ENCODE data around the gene SLC26A2.
"Not testable (repeated sequence)": the region's sequence is repeated elsewhere in the genome, so short reads cannot be mapped to it uniquely, and the experiment has no call there.

The SLC26A2 gene

GRCh38 chr5:150006318-150006717 lies 45.8 kb downstream of the SLC26A2 start:
- no peak for DNase-seq (ENCODE audit: low spot score)

DNA sequence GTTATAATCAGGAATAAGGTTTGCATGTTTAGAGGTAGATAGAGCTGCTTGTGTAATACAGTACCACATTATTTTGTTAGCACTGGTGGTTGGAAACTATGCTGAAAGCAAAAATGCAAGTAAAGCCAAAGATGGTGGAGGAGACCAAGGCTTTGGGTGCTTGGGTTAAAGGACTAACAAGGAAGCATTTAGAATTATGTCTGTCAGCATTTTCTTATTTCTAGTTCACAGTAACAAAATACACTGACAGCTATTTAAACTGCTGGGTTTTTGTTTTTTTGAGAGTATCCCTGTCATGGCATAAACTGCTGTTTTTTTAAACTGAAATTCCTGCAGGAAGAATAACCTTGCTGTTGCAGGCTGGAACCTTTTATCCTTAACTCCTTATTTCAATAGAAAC lies 46.5 kb downstream of the SLC26A2 start:
- no peak for DNase-seq (ENCODE audit: low spot score)

DNA sequence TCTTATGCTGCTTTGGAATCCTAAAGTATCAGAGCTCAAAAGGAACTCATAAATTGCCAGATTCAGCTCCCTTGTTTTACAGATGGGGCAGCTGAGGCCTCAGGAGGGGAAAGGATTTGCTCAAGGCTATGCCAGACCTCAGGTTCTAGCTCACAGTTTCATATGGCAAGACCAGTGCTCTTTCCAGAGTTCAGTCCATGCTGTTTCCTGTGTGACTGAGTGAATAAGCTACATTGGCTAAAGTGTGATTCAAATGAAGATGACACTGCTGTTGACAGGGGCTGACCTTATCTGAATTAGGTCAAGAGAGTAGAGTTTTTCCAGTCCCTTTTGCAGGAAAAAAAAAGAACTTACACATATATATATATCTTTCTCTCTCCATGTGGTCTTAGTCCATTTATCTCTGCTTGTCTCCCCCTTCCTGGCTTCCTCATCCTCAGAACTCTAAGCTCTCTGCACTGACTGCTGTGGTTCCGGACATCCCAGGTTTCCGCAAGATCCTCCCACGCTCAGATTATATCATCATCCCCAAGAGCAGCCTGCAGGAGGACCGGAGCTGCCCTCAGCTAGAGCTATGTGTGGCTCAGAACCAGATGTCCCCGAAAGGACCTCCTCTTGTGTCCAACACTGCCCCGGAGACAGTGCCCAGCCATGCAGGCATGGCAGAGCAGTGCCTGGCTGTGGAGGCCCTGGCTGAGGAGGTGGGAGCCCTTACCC lies 49.3 kb downstream of the SLC26A2 start:
- DNase-seq (ENCODE audit: low spot score): no peak

GRCh38 chr5:150013931-150014330 lies 53.4 kb downstream of the SLC26A2 start:
- no peak for DNase-seq (ENCODE audit: low spot score)

DNA sequence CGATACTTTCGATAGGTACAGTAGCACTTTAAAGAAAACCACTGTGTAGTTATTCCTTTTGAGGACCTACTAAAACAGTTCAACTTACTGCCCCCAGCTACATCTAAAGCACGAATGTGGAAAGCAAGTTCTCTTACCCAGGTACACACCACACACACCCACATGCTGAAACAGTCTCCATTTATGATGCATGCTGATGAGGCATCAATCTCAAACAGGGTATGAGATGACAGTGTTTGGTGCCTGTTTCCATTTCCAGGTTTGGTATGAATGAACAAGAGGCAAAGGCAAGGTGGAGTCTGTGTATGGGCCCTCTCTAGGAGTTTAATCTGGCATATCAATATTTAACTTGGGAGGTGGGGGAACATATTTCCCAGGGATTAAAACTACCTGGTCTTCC lies 53.9 kb downstream of the SLC26A2 start:
- no peak for DNase-seq (ENCODE audit: low spot score)

DNA sequence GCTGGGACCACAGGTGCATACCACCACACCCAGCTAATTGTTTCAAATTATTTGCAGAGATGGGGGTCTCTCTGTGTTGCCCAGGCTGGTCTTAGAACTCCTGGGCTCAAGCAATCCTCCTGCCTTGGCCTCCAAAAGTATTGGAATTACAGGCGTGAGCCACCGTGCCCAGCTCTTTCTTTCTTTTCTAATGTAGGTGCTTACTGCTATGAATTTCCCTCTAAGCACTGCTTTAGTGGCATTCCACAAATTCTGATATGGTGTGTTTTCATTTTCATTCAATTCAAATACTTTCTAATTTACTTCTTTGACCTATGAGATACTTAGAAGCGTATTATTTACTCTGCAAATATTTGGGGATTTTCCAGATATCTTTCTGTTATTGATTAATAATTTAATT lies 54.9 kb downstream of the SLC26A2 start:
- DNase-seq (ENCODE audit: low spot score): no peak

DNA sequence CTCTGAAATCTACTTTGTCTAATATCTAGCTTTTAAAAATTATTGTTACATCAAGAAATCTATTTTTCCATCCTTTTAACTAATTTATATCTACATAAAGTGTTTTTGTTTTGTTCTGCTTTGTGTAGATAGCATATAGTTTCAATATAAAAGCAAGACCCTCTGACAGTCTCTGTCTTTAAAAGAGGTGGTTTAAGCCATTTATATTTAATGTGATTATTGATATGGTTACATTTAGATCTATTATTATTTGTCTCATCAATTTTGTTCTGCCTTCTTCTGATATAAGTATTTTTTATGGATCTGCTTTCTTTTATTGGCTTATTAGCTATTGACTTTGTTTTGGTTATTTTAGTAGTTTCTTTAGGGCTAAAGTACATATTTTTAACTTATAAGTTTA lies 56.0 kb downstream of the SLC26A2 start:
- DNase-seq (ENCODE audit: low spot score): no peak

DNA sequence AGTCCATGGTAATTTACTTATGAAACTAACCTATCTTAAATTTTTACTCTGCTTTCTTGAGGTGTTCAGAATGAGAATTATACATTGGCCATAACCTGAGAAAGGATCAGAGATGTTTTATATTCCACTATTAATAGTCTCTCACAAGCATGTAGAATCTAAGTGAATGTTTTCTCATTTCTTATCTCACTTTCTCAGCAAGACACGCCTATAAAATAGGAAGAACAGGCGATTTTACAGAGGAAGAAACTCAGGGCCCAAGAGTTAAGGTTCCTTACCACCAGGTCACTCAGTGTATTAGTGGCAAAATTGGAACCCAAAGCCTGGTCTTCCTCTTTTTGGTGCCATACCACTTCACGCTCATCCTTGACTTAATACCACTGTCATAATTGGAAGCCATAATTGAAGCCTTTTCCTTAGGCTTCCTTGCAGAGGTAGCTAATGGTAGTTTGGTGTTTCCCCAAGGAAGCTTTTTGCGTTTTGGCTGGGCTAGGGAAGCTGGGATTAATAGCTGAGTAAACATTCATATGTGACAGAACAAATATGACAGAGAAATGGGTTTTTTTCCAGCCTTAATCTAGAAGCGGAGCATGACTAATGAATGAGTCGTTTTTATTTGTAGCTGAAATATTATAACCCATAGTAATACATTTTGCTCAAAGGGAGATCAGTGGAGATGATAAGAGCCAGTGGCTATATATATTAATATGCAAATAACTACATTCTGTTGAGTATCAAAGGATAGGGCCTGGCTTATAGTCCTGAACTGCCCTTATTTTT lies 56.9 kb downstream of the SLC26A2 start:
- peak; percentile 42 for DNase-seq (ENCODE audit: low spot score)

DNA sequence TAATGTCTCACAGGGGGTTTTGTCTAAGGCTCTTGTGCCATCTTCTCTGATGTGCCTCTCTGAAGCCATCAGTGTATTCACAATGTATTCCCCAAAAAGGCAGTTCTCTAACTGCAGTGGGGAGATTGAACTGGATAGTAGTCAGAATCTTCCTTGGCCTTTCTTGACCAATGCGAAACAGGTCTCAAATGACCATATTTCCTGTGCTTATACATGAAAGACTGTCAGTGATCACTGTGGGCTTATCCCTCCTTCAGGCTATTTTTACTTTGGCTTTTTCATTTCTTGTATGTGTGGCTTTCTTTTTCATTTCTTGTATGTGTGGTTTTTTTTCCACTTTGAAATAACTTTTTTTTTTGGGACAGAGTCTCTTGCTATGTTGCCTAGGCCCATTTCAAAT lies 59.7 kb downstream of the SLC26A2 start:
- no peak for DNase-seq (ENCODE audit: low spot score)

DNA sequence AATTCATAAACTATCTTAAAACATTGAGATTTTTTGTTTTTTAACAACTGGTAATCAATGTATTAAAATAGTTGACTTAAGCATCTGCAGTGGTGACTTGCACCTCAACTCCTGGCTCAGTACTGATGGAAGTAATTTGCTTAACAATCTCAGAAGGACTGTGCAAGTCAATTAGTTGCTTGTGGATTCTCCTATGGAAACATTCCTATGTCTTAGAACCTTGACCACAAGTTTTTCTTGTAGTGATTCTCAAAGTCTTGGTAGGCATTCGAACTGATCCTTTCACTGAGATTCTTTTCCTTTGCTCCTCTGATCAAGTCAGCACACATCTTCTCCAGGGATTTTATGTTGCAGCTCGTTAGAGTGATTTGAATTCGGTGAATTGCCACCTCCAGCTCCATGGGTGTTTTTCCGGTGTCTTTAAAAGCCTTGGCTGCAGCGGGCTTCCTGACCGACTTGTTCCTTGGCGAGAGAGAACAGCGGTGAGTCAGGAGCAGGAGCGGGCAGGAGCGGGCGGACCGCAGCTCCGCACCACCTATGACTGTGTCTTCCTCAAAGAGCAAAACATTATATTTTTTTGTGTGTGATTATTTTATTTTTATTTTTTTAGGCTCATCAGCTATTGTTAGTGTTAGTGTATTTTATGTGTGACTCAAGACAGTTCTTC lies 61.1 kb downstream of the SLC26A2 start:
- DNase-seq (ENCODE audit: low spot score): peak; percentile 42

GRCh38 chr5:150022158-150022531 lies 61.6 kb downstream of the SLC26A2 start:
- DNase-seq (ENCODE audit: low spot score): peak; percentile 73

DNA sequence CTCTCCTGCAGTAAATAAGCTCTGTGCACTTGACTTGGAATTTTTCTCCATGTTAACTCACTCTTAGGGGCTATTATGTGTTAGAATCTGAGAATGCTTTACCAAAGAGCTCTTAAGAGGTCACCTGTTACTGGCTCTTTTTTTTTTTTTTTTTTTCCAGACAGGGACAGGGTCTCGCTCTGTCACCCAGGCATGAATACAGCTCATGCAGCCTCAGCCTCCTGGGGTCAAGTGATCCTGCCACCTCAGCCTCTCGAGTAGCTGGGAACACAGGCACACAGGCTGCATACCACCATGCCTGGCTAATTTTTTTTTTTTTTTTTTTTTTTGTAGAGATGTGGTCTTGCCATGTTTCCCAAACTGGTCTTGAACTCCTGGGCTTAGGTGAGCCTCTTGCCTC lies 62.1 kb downstream of the SLC26A2 start:
- no peak for DNase-seq (ENCODE audit: low spot score)

DNA sequence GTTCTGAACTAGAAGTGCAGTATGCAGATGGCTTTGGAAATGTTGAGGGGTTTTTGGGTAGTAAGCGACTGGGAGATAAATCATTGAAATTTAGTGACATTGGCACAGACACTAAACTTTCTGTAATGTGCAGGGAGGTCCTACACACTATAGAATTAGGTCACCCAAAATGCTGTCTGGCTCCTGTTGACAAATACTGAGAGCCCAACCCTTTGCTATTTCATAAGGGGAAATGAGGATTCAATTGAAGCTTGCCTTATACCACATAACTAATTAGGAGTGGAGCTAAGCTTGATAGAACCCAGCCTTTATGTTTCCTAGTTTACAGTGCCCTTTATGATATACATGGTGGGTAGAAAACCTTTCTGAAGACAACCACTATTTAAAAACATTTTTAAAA lies 62.6 kb downstream of the SLC26A2 start:
- no peak for DNase-seq (ENCODE audit: low spot score)

- no peak for DNase-seq (ENCODE audit: low spot score)
These were observed 63.9 kb downstream of the SLC26A2 start for GRCh38 chr5:150024346-150024984.

- DNase-seq (ENCODE audit: low spot score): no peak
These were observed 66.2 kb downstream of the SLC26A2 start for GRCh38 chr5:150026682-150027172.

- not testable (repeated sequence) for DNase-seq (ENCODE audit: low spot score)
These were observed 67.5 kb downstream of the SLC26A2 start for GRCh38 chr5:150028047-150028446.

GRCh38 chr5:150033334-150033733 lies 72.8 kb downstream of the SLC26A2 start:
- no peak for DNase-seq (ENCODE audit: low spot score)

GRCh38 chr5:150034662-150035061 lies 74.1 kb downstream of the SLC26A2 start:
- peak; percentile 81 for DNase-seq (ENCODE audit: low spot score)

DNA sequence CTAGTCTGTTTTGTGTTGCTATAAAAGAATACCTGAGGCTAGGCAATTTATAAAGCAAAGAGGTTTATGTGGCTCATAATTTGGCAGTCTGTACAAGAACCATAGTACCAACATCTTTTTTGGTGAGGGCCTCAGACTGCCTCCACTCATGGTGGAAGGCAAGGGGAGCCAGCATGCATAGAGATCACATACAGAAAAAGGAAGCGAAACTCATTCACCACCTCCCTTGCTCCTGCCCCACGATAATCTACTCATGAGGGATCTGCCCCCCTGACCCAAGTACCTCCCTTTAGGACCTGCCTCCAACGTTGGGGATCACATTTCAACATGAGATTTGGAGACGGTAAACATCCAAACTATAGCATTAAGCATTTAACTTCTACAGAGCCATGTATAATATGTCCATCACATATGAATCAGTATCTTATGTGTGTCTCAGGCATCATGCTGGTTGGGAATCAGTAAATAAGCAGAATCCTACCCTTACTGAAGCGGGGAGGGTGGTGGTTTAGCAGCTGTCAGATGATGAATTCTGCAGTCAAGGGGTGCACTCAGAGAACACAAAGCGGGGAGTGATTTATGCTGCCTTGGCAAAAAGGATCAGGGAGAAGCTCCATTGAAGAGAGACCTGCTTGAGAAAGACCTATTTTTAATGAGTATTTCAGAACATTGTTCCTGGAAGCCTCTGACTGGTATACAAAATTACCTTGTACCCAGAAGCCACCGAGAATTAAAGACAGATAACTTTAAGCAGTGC lies 74.8 kb downstream of the SLC26A2 start:
- DNase-seq (ENCODE audit: low spot score): no peak

- peak; percentile 93 for DNase-seq (ENCODE audit: low spot score)
These were observed 76.0 kb downstream of the SLC26A2 start for GRCh38 chr5:150036513-150036912.
